Central memory CD8-positive, alpha-beta T cell (primary cell): ENCODE data around the gene ZNF560.
"Not testable (repeated sequence)": the region's sequence is repeated elsewhere in the genome, so short reads cannot be mapped to it uniquely, and the experiment has no call there.

Experiments used
- ATAC-seq: fragments of 150-1000 bp; cut with Tn5 transposase; replicated peaks from 2 replicates; pipeline ENCODE4 v1.10.0; 2022; ENCODE audit warnings: mild to moderate bottlenecking, moderate FRiP score, moderate number of reproducible peaks; ENCODE audit not compliant: poor library complexity, severe bottlenecking; ENCODE audit errors: extremely low read depth
- DNase-seq, 2 donors: peaks; one replicate each; pipeline ENCODE4 v3.0.0; 2021; ENCODE audit warnings: low spot score in 2 of 2
- H3K27ac Mint-ChIP-seq: one replicate; pipeline ENCODE4 v1.8.0; 2022; ENCODE audit warnings: low read depth, mild to moderate bottlenecking, moderate library complexity, mixed read lengths
- H3K27me3 Mint-ChIP-seq: one replicate; pipeline ENCODE4 v1.8.0; 2022; ENCODE audit warnings: mixed read lengths
- H3K36me3 Mint-ChIP-seq: one replicate; pipeline ENCODE4 v1.8.0; 2022; ENCODE audit warnings: mild to moderate bottlenecking, moderate library complexity, mixed read lengths; ENCODE audit not compliant: insufficient read depth
- H3K4me1 Mint-ChIP-seq: one replicate; pipeline ENCODE4 v1.8.0; 2022; ENCODE audit warnings: mixed read lengths
- H3K4me3 Mint-ChIP-seq: one replicate; pipeline ENCODE4 v1.8.0; 2022; ENCODE audit warnings: mild to moderate bottlenecking, moderate library complexity, mixed read lengths
- H3K9me3 Mint-ChIP-seq: one replicate; pipeline ENCODE4 v1.8.0; 2022; ENCODE audit warnings: mixed read lengths

Gene ZNF560

DNA sequence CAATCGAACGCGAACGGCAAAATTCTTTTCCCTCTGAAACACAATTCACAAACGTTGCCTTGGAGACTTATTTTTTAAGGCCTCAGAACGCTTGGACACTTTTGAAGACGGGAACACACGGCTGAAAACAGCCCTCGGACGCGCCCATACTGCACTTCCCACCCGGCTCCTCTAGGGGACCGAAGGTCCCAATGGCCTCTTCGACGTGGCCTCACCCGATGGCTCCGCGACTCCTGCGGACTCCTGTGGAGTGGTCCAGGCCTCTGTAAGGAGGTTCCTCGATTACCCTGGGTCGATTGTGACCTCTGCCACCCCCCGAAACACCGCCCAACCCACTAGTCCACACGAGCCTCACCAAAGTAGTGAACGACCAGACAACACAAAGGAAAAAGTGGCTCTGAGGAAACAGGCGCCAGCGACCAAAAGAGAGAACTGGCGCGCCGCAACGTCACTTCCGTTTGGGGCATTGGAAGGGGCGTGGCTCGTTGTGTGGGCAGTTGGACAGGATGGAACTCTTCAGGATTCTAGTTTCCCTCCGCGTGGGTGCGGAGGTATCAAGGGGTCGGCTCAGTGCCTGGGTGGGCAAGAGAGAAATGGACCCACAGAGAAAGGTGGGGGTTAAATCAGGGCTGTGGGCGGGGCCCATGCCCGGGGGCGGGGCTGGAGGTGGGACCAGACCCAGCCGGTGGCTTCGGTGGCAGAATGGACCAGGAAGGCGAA, at the start of gene ZNF560:
ZNF560 (minus strand) TSS at position 434 of the 720 bp plus-strand sequence. CDS start 23,303 bp downstream, outside the sequence.
- H3K27me3 Mint-ChIP-seq = no peaks in the 10 kb centered on the region
- no peak for ATAC-seq
- H3K4me1 Mint-ChIP-seq = no peaks in the 10 kb centered on the region
- no peak for DNase-seq
- H3K36me3 Mint-ChIP-seq = no peaks in the 10 kb centered on the region
- no peak within 1 kb of the TSS for H3K27ac Mint-ChIP-seq
- peaks cover 18% of the 10 kb centered on the region for H3K9me3 Mint-ChIP-seq
- H3K4me3 Mint-ChIP-seq = no peak within 1 kb of the TSS

- no peak for ATAC-seq
- H3K4me1 Mint-ChIP-seq = no peaks in the 10 kb centered on the region
- peaks cover 15% of the 10 kb centered on the region for H3K9me3 Mint-ChIP-seq
- DNase-seq = no peak
- no peaks in the 10 kb centered on the region for H3K36me3 Mint-ChIP-seq
- no peak overlapping the region for H3K27ac Mint-ChIP-seq
- H3K27me3 Mint-ChIP-seq = no peaks in the 10 kb centered on the region
- H3K4me3 Mint-ChIP-seq = no peak overlapping the region
These were observed 49.5 kb upstream of the ZNF560 start for GRCh38 chr19:9547870-9548269.

DNA sequence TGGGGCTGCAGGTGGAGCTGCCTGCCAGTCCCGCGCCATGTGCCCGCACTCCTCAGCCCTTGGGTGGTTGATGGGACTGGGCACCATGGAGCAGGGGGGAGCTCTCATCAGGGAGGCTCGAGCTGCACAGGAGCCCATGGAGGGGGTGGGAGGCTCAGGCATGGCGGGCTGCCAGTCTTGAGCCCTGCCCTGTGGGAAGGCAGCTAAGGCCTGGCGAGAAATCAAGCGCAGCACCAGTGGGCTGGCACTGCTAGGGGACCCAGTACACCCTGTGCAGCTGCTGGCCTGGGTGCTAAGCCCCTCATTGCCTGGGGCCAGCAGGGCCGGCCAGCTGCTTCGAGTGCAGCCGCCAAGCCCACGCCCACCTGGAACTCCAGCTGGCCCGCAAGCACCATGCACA, 42.9 kb upstream of the ZNF560 start:
- peaks cover 10% of the 10 kb centered on the region for H3K9me3 Mint-ChIP-seq
- peaks cover 26% of the 10 kb centered on the region for H3K4me1 Mint-ChIP-seq
- not testable (repeated sequence) for DNase-seq, H3K4me3 Mint-ChIP-seq, H3K27ac Mint-ChIP-seq, H3K36me3 Mint-ChIP-seq, ATAC-seq, H3K27me3 Mint-ChIP-seq

DNA sequence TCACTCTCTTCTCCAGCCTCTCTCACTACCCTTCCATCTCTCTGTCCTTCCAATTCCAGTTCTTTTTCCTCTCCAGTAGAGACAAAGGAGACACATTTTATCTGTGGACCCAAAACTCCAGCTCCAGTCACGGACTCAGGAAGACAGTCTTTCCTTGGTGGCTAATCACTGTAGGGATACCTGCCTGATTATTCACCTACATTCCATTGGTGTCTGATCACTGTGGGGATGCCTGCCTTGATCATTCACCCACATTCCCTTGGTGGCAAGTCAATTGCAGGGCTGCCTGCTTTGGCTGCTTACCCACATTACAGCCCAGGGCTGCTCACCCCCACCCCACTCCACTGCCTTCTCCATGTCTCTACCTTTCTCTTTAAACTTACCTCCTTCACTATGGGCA, 41.5 kb upstream of the ZNF560 start:
- H3K4me3 Mint-ChIP-seq = peak overlapping the region; percentile 99
- peak overlapping the region; percentile 70 for H3K27ac Mint-ChIP-seq
- not testable (repeated sequence) for H3K27me3 Mint-ChIP-seq, DNase-seq, ATAC-seq
- peaks cover 26% of the 10 kb centered on the region for H3K4me1 Mint-ChIP-seq
- peaks cover 17% of the 10 kb centered on the region for H3K36me3 Mint-ChIP-seq
- H3K9me3 Mint-ChIP-seq = peaks cover 10% of the 10 kb centered on the region

GRCh38 chr19:9539201-9539600, 40.8 kb upstream of the ZNF560 start:
- H3K27ac Mint-ChIP-seq = peak overlapping the region; percentile 70
- ATAC-seq = not testable (repeated sequence)

GRCh38 chr19:9538183-9539058, 40.0 kb upstream of the ZNF560 start, which contains the start of gene ZNF426:
ZNF426 (minus strand) TSS chr19:9538645; CDS start chr19:9536232, 2,413 bp downstream.
- H3K4me1 Mint-ChIP-seq = peaks cover 26% of the 10 kb centered on the region
- H3K27ac Mint-ChIP-seq = peak within 1 kb of the TSS; percentile 96
- H3K9me3 Mint-ChIP-seq = peaks cover 10% of the 10 kb centered on the region
- peak; percentile 94 for ATAC-seq
- peak within 1 kb of the TSS; percentile 99 for H3K4me3 Mint-ChIP-seq
- peak; percentile 68 to 90 for DNase-seq
- H3K27me3 Mint-ChIP-seq = no peaks in the 10 kb centered on the region
- H3K36me3 Mint-ChIP-seq = peaks cover 32% of the 10 kb centered on the region

More at GRCh38 chr19:9539201-9539600, 40.8 kb upstream of the ZNF560 start:
- H3K27me3 Mint-ChIP-seq, DNase-seq: not testable (repeated sequence)
- Mint-ChIP-seq H3K9me3 (peaks cover 10% of the 10 kb centered on the region), H3K4me1 (peaks cover 26% of the 10 kb centered on the region), H3K4me3 (peak overlapping the region; percentile 99), H3K36me3 (peaks cover 24% of the 10 kb centered on the region)

GRCh38 chr19:9535934-9536333, 37.5 kb upstream of the ZNF560 start:
- ATAC-seq (no peak), DNase-seq (no peak)
- Mint-ChIP-seq H3K4me3 (no peak overlapping the region), H3K4me1 (peaks cover 26% of the 10 kb centered on the region), H3K9me3 (peaks cover 22% of the 10 kb centered on the region), H3K27ac (no peak overlapping the region), H3K36me3 (peaks cover 54% of the 10 kb centered on the region), H3K27me3 (no peaks in the 10 kb centered on the region)

DNA sequence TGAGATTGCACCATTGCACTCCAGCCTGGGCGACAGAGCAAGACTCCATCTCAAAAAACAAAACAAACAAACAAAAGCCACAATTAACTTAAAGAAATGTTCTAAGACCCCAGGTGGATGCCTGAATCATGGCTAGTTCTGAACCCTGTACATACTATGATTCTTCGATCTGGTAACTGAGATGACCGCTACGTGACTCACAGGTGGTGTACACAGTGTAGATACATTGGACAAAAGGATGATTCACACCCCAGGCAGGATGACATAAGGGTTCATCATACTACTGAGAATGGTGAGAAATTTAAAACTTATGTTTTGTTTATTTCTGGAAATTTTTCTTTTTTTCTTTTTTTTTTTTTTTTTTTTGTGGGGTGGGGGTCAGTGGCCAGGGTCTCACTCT, 33.5 kb upstream of the ZNF560 start:
- DNase-seq (no peak), ATAC-seq (no peak)
- Mint-ChIP-seq H3K36me3 (peaks cover 73% of the 10 kb centered on the region), H3K4me1 (no peaks in the 10 kb centered on the region), H3K27ac (no peak overlapping the region), H3K4me3 (no peak overlapping the region), H3K27me3 (no peaks in the 10 kb centered on the region), H3K9me3 (peaks cover 20% of the 10 kb centered on the region)

GRCh38 chr19:9528757-9529336, 30.4 kb upstream of the ZNF560 start:
- H3K4me1 Mint-ChIP-seq = no peaks in the 10 kb centered on the region
- DNase-seq (no peak), ATAC-seq (no peak)
- no peaks in the 10 kb centered on the region for H3K27me3 Mint-ChIP-seq
- H3K36me3 Mint-ChIP-seq = peaks cover 56% of the 10 kb centered on the region
- no peak overlapping the region for H3K4me3 Mint-ChIP-seq
- H3K27ac Mint-ChIP-seq = no peak overlapping the region
- H3K9me3 Mint-ChIP-seq = peaks cover 28% of the 10 kb centered on the region

GRCh38 chr19:9523885-9524474, 25.6 kb upstream of the ZNF560 start:
- H3K4me3 Mint-ChIP-seq = no peak overlapping the region
- peaks cover 10% of the 10 kb centered on the region for H3K36me3 Mint-ChIP-seq
- peaks cover 29% of the 10 kb centered on the region for H3K9me3 Mint-ChIP-seq

DNA sequence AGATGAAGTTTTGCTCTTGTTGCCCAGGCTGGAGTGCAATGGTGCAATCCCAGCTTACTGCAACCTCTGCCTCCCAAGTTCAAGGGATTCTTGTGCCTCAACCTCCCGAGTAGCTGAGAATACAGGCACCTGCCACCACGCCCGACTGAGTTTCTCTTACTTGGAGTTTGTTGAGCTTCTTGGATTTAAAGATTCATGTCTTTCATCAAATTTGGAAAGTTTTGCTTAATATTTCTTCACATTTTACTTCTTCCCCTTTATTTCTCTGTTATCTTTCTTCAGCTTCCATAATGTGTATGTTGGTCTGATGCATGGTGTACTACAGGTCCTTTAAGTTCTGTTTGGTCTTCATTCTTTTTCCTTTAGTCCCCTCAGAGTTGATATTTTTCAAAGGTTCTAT, 8.9 kb upstream of the ZNF560 start:
- Mint-ChIP-seq H3K36me3 (peaks cover 1% of the 10 kb centered on the region), H3K9me3 (peaks cover 30% of the 10 kb centered on the region), H3K27ac (no peak overlapping the region), H3K4me1 (no peaks in the 10 kb centered on the region), H3K4me3 (no peak overlapping the region), H3K27me3 (no peaks in the 10 kb centered on the region)
- ATAC-seq = no peak
- no peak for DNase-seq

More at GRCh38 chr19:9523885-9524474, 25.6 kb upstream of the ZNF560 start:
- no peaks in the 10 kb centered on the region for H3K4me1 Mint-ChIP-seq
- ATAC-seq (no peak), DNase-seq (no peak)
- no peaks in the 10 kb centered on the region for H3K27me3 Mint-ChIP-seq
- no peak overlapping the region for H3K27ac Mint-ChIP-seq

- H3K9me3 Mint-ChIP-seq = peaks cover 24% of the 10 kb centered on the region
- no peak for ATAC-seq
- H3K36me3 Mint-ChIP-seq = no peaks in the 10 kb centered on the region
- H3K27ac Mint-ChIP-seq = no peak overlapping the region
- no peaks in the 10 kb centered on the region for H3K27me3 Mint-ChIP-seq
- no peak for DNase-seq
- H3K4me3 Mint-ChIP-seq = no peak overlapping the region
- H3K4me1 Mint-ChIP-seq = no peaks in the 10 kb centered on the region
These were observed 2.4 kb upstream of the ZNF560 start for GRCh38 chr19:9500796-9501195.
